ENCODE data around the gene PLOD3.
"Not testable (repeated sequence)": the region's sequence is repeated elsewhere in the genome, so short reads cannot be mapped to it uniquely, and the experiment has no call there.

PLOD3 gene

DNA sequence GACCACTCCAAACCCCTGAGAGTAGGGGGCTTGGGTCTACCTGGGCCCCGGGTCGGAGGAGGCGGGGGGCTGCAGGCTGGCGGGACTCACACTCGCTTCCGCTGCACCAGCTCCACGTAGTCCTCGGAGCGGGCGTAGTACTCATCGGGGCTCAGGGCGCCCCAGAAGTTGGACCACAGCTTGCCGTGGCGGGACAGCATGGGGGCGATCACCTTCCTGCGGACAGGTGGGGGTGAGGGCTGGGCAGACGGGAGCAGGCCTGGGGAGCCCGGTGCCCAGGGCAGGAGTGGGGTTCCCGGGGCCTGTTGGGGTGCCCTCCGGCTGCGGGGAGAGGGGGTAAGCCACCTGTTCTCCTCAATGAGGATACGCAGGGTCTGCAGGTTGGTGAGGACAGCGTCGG is 5.9 kb downstream of the PLOD3 start:
- no peak for DNase-seq

DNA sequence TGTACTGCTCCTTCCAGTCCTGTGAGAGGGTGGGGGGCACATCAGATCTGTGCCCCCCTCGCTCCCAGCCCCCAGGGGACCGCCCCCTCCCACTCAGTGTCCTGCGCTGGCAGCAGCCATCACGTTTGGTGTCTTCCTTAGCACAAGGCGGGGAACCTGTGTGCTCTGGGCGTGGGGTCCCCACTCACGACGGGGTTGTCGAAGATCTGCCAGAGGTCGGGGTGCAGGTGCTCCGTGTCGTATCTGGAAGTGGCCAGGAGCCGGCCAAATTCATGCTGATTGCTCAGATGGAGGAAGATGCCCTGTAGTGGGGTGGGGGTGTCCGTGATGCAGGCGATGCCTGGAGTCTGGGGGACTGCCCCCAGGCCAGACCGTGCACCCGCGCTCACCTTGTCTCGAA is 7.2 kb downstream of the PLOD3 start:
- DNase-seq: no peak

DNA sequence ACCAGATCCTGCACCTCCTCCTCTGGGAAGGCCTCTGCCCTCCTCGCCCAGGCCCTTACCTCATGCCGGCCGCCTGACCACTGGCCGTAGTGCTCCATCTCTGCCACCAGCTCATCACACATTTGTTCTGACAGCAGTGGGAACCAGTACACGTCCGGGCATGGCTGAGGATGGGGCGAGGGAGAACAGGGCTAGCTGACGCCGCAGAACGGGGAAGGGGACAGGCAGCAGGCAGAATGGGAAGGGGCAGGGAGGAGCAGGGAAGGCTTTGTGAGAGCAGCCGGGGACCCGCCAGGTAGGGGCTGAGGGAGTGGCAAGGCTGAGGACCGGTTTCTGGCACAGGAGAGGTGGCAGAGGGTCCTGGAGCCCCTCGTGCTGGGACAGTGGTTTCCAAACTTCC is 8.6 kb downstream of the PLOD3 start:
- no peak for DNase-seq

DNA sequence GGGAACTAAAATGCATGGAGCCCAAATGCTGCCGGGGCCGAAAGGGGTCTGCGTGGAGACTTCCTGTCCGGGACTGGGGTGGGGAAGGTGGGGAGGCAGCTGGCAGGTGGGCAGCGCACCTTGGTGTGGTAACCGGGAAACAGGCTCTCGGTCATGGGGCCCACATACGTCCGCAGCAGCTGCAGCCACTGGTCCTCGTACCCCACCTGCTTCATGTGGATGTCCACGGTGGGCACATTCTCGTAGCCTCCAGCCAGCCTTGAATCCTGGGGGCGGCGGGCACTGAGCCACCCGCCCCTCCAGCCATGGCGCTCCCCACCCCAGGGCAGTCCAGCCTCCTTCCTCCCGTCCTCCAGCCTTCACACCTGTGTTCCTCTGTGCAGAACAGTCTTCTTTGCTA is 9.9 kb downstream of the PLOD3 start:
- no peak for DNase-seq

DNA sequence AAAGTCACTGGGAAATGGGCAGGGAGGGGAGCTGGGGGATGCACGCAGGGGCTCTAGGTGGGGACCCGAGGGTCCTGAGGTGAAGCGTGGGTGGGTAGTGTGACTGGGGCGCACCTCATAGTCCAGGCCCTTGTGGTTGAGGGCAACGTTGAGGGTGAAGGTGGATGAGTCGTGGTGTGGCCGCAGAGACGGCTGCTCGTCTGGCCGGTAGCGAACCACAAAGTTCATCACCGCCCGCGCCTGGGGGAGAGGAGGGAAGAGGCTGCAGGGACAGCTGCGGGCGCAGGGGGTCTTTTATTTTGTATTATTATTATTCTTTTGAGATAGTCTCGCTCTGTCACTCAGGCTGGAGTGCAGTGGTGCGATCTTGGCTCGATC is 10.7 kb downstream of the PLOD3 start:
- no peak for DNase-seq

DNA sequence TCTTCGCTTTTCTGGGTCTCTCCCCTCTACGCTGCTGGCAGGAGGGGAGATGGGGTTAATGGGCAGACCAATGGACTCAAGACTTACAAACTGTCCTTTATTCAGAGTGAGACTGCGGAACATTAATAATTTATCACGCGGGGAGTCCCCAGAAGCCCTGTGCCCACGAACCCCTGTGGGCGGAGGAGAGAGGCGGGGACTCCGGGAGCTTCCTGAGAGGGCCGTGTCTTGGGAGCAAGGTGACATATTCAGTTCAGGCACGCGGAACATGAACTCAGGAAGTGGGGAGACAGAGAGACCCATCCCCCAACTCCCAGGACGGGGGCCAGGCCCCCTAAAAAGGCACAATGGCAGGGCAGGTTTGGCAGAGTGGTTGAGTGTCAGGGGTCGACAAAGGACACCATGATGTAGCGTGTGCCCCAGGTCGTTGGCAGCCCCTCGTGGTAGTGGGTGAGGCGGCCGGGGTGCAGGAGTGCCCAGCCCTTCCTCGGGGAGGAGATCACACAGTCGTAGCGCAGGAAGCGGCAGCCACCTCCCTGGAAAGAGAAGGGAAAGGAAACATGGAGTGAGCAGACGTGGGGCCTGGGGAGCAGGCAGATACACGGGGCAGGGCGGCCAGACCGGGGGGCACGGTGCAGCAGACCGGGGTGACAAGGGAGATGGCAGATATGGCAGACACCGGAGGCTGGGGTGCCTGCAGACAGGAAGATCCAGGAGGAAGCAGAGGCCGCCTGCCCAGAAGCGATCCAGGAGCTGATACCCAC is 11.3 kb downstream of the PLOD3 start:
- no peak for DNase-seq

DNA sequence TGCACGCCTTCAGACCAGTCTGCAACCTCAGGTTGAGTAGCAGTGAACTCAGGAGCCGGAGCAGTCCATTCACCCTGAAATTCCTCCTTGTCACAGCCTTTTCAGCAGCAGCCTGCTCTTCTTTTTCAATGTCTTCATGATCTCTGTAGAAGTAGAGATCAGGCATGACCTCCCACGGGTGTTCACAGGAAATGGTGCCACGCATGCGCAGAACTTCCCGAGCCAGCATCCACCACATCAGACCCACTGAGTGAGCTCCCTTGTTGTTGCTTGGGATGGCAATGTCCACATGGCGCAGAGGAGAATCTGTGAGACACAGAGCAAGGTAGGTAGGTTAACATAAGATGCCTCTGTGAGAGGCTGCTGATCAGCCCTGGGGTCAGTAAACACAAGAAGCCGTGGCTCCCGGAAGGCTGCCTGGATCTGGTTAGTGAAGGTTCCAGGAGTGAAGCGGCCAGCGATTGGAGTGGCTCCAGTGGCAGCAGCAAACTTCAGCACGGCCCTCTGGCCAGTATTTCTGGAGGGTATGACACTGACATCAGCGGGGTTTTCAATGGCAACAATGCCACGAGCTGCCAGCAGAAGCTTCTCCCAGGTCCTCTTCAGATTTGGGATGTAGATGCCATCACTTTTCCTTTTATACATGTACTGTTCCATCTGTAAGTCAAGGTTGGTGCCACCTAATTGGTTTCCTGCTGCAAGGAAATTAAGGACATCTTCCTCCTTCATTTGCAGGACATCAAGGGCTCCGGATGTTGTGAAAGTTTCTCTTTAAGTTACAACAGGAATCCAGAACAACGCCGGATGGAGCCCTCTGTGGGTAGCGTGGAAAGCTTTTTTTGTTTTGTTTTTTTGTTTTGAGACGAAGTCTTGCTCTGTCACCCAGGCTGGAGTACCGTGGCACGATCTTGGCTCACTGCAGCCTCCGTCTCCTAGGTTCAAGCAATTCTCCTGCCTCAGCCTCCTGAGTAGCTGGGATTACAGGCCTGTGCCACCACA is 13.3 kb downstream of the PLOD3 start:
- not testable (repeated sequence) for DNase-seq

DNA sequence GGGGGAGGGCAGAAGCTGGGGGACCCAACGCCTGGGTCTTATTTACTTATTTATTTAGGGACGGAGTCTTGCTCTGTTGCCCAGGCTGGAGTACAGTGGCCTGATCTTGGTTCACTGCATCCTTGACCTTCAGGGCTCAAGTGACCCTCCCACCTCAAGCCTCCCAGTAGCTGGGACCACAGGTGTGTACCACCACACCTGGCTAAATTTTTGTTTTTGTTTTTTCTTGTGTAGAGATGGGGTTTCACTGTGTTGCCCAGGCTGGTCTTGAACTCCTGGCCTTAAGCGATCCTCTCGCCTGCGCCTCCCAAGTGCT is 14.8 kb downstream of the PLOD3 start:
- no peak for DNase-seq

DNA sequence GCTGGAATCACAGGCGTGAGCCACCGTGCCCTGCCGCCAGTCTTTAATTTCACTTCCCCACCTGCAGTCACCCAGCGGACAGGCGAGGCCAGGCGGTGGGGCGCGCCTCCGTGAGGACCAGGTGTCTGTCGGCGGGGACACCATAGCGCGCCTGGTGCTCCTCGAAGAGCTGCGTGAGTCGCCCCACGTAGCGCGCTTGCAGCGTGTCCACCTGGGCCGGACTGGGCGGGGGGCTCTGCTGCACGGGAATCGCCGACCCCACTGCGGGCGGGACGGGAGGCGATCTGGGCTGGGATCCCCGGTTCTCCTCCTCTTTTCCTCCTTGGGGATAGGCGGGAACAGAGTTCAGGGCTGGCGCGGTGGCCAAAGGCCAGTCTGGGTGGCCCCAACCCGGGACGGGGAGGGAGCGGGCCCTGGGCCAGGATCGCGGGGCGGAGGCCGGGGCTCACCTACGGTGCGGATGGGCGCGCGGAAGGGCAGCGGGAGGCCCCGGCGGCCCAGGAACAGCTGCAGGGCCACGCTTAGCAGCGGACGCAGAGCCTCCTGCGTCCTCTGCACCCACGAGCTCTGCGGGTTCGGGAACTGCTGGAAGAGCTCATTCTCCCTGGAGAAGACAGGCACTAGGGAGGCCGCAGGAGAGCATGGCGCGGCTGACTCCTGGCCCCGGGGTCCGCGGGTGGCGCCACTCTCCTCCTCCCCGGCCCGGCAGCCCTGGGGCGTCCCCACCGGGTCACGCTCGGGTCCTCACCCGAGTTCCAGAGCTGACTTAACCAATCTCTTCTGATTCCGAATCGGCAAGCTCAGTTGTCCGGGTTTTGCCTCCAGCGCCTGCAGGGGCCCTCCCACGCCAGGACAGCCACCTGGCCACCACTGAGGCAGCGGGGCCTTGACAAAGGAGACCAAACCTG is 15.4 kb downstream of the PLOD3 start:
- DNase-seq: no peak

DNA sequence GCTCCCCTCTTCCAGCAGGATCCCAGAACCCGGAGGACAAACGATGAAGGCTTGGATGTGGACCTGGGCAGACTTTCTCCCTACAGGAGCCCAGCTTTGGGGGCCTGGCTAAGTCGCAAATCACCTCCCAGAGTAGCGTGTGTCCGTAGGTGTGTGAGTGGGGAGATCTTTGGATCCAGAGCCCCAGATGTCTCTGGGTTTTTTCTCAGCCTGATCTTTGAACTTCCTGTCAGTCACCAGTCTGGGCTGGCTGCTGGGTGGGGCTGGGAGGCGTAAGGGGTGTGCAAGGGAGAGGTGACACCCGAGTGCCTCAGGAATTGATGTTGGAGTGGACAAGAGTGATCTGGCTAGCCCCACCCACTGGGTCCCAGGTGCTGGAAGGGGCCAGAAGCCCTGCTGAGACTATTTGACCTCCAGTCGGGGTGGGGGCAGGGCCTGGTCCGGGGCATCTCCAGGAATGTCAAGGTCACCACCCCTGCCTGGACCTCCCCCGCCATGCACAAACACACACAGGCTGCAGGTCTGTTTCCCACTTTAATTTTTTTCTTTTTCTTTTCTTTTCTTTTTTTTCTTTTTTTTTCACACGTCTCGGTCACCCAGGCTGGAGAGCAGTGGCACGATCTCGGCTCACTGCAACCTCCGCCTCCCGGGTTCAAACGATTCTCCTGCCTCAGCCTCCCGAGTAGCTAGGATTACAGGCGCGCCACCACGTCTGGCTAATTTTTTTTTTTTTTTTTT is 16.4 kb downstream of the PLOD3 start, which contains the start of gene MOGAT3:
Gene MOGAT3, minus strand, starts transcription at position 175 of the 738 bp plus-strand sequence. CDS start 182 bp downstream, outside the sequence.
- DNase-seq: no peak

DNA sequence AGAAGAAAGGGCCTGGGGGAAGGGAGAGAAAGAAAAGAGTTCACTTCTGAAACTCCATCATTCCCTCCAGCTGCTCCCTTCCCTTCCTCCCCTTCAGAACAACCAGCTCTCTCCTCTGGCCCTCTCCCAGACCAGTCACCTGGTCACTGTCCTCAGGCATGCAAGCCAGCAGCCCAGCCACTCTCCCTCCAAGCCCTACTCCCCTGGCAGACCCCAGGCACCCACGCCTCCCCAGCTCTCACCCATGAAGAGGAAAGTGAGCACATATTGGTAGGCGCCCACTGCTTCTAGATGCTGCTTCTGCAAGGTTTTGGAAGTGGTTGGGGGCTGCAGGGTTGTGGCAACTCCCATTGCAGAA is 16.9 kb downstream of the PLOD3 start:
- no peak for DNase-seq

DNA sequence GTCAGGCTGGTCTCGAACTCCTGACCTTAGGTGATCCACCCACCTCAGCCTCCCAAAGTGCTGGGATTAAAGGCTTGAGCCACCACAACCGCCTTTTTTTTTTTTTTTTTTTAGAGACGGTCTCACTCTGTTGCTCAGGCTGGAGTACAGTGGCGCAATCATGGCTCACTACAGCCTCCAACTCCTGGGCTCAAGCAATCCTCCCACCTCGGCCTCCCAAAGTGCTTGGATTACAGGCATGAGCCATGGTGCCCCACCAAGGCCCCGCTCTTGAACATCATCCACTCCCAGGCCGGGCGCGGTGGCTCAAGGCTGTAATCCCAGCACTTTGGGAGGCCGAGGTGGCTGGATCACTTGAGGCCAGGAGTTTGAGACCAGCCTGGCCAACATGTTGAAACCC is 17.9 kb downstream of the PLOD3 start:
- not testable (repeated sequence) for DNase-seq

DNA sequence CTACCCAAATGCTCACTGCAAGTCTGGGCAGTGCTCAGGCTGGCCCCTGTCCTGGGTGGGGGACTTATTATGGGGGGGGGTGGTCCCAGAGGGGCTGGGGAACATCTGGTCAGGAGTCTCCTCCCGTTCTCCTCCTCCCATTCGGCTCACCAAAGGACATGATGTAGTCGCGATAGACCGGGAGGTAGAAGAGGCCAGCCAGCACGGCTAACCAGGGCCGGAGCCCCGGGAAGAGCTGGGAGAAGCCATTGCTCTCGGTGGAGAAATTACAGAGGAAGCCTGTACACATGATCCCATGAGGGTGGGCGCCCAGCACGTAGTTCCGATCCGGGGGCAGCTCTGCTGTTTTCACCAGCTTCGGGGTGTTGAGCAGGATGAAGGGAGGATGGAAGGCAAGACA is 18.9 kb downstream of the PLOD3 start:
- DNase-seq: no peak

DNA sequence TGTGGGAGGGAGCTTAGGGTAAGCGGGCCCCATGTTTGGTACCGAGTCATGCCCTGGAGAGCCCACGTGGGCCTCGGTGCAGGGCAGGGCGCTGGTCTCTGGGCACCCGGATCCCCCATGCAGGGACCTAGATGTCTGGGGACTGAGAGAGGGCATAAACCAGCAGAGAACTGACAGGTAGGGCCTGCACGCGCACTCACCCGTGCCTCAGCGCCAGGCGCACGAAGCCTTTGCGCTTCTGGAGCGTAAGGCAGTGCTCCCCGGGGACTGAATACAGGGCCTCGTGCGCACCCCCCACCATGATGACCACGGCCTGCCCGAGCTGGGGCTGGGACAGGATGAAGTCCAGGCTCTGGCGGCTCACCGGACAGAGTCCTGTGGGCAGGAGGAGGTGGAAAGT is 19.4 kb downstream of the PLOD3 start:
- DNase-seq: no peak

DNA sequence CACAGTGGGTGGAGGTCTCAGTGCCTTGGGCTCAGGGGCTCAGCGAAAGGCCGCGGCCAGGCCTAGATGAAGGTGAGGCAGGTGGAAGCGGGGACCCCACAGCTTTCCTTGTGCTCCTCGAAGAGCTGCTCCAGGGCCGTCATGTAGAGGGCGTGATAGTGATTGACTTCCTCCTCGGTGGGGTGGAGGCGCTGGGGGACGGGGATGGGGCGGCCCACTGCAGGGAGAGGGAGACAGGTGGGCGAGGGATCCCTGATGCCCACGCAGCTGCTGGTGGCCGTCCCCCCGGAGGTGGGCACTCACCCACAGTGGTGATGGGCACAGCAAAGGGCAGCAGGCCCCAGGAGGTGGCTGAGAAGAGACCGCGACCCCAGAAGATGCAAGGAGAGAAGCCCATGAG is 21.5 kb downstream of the PLOD3 start:
- no peak for DNase-seq

DNA sequence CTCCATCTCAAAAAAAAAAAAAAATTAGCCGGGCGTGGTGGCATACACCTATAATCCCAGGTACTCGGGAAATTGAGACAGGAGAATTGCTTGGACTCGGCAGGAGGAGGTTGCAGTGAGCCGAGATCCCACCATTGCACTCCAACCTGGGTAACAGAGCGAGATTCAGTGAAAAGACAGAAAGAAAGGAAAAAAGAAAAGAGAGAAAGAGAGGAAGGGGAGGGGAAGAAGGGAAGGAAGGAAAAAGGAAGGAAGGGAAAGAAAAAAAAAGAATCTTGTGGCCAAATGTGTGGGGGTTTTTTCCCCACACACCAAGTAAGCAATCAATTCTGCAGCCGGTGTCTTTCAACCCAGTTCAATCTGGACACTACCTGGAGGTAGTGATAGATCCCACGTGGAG is 28.3 kb downstream of the PLOD3 start:
- DNase-seq: no peak

DNA sequence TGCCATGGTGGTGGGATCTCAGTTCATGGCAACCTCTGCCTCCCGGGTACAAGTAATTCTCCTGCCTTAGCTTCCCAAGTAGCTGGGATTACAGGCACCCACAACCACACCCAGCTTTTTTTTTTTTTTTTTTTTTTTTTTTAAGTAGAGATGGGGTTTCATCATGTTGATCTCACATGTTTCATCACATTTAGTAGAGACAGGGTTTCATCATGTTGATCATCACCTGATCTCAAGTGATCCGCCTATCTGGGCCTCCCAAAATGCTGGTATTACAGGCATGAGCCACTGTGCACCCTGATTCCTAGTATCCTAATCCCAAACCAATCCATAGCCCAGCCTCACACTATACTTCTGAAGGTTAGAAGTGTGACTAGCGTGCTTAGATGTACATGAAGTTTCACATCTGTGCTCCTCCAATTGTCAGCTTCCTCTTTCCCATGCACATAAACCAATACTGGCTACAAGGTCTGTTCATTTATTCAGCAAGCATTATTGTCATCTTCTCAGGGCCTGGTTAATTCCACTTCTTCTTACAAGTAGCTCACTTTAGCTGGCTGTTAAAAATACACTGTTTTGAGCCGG is 30.4 kb downstream of the PLOD3 start:
- DNase-seq: no peak

DNA sequence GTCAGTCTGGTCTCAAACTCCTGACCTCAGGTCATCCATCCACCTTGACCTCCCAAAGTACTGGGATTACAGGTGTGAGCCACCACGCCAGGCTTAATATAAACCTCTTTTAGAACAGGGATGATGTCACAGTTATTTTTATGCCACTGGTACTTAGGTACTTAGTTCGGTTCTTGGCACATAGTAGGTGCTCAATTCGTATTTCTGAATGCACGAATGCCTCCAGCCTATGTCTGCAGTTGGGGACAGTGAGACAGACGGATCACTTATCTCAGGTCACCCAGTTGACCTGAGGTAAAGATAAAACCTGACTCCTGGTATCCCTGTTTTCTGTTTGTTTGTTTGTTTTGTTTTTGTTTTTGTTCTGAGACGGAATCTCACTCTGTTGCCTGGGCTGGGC is 31.2 kb downstream of the PLOD3 start:
- no peak for DNase-seq

DNA sequence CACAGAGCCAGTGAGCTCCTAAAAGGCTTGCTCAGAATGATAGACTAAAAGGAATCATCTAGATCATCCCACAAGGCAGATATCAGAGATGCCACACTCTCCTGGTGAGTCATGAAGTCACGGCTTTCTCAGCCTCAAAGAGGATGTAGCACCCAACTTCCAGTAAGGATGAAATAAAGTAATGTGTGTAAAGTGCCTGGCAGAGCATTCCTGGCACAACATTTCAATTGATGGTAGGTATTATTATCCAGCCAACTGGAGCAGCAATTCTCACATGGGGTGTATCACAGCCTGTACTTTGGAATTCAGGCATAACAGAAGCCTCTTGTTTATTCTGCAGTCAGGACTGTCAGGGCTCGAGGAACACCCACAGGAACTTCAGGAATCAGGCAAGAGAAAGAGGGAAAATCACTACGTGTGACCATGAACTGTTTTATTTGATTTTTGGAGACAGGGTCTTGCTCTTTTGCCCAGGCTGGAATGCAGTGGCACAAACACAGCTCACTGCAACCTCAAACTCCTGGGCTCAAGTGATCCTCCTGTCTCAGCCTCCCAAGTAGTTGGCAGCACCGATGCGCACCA is 32.0 kb downstream of the PLOD3 start:
- DNase-seq: no peak

DNA sequence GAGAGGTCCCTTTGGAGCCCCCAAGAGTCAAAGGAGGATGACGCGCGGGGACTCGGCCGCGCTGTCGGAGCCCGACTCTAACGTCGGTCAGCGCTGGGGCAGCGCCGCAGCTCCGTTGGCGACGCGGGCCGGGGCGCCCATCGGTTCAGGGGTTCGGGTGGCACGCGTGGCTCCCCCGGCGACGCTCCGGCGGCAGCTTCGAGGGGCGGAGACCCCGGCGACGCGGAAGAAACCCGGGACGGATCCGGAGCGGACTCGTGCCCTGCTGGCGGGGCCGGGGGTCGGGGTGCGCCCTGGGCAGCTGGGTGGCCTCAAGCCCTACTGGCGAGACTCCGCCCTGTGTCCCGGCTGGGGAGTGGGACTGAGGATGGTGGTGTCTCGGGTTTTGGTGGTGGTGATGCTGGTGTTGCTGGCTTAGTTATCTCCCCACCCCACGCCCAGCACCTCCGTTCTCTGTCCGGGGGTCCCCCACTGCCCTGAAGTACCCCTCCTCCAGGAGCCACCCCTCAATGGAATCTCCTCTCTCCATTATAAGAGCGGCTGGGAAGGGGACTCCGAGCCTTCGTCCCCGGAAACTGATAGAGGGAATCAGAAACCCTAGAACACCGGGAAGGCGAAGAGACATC is 37.1 kb downstream of the PLOD3 start, which contains the start of gene NAT16:
Gene NAT16, minus strand, starts transcription at position 164 of the 626 bp plus-strand sequence. CDS start 5,486 bp downstream, outside the sequence.
- no peak for DNase-seq

DNA sequence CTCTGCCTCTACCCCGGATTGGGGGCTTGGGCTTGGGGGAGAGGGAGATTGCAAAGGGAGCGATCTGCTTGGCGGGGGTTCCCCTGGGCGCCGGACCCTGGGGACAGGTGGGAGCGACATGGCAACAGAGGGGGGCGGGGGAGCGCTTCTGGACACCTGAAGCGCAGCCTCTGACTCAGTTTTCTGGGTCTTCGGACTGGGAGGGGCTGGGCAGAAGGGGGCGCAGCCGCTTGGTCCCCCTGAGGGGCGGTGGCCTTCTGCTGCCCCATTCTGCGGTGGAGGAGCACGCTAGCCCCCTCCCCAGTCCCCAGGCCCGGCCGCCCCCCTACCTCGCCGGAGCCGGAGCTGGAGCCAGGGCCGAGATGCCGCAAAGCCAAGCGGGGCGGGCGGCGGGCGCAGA is 37.7 kb downstream of the PLOD3 start:
- DNase-seq: no peak

Data from T1000 (cell line).